Esophagus squamous epithelium (tissue), 4 donors: ENCODE results near the gene CEMP1.
"Not testable (repeated sequence)": the region's sequence is repeated elsewhere in the genome, so short reads cannot be mapped to it uniquely, and the experiment has no call there.

ENCODE experiments used
- CTCF ChIP-seq, 6 experiments: fragments of 450-650 bp in 4 of 6; fragments of 200-600 bp in 2 of 6; sonication (generic) in 2 of 6; IDR thresholded peaks; one replicate each; pipeline ENCODE4 v1.5.1; 2016 to 2019; ENCODE audit warnings: antibody characterized with exemption in 6 of 6, mild to moderate bottlenecking in 4 of 6, moderate library complexity in 4 of 6
- POLR2A ChIP-seq, 4 donors: fragments of 450-650 bp; IDR thresholded peaks; one replicate each; pipeline ENCODE4 v1.6.1; 2017; ENCODE audit warnings: antibody characterized with exemption in 4 of 4, mild to moderate bottlenecking in 4 of 4, moderate library complexity in 3 of 4

GRCh38 chr16:2560798-2561133 lies 29.6 kb upstream of the CEMP1 start:
- not testable (repeated sequence) for TF ChIP-seq POLR2A (IDR thresholded peaks at IDR 0.05)
- peak in 1 of 6 experiments; percentile 40 for TF ChIP-seq CTCF (IDR thresholded peaks at IDR 0.05)
